Measurements from ENCODE around the gene OGFR.
A peak's percentile ranks its signal among the peaks of the same experiment; 100 is the strongest.

The OGFR gene

DNA sequence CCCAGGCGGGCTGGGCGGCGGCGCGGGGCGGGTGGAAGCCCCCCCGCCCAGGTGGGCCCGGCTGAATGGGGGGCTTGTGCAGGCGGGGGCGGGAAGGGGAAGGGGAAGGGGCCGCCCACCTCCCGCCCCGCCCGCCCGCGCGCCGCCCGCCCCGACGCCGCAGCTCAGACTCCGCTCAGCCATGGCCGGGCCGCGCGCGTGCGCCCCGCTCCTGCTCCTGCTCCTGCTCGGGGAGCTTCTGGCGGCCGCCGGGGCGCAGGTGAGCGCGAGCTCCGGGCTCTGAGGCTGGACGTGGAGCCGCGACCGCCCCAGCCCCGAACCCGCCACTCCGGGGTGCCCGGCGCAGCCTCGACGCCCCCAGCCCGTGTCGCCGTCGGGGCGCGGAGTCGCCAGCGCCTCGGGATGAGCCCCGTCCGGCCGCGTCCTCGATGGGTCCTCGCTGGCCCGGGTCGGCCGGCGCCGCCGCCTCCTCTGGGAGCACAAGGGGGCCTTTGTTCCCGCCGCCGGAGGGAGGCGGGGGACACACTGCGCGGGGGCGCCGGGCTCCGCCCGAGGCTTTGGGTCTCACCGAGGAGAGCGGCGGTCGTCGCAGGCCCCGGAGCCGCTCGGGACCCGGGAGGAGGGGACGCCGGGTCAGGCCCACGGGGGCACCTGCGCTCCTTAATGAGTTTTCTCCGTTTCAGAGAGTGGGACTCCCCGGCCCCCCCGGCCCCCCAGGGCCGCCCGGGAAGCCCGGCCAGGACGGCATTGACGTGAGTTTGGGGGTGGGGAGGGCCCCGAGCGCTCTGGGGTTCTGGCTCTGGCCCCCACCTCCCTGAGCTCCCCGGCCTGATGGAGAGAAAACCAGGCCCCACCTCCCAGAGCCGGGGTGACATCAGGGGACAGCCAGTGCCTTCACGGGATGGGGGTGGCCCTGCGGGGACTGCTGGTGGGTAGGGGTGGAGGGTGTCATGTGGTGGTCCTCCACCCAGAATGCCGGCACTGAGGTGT is 12.5 kb downstream of the OGFR start, which contains the start of gene COL9A3:
Gene COL9A3 (plus strand): TSS at position 167 of the 990 bp plus-strand sequence. CDS start 15 bp downstream, at position 182.
- no peak for DNase-seq

DNA sequence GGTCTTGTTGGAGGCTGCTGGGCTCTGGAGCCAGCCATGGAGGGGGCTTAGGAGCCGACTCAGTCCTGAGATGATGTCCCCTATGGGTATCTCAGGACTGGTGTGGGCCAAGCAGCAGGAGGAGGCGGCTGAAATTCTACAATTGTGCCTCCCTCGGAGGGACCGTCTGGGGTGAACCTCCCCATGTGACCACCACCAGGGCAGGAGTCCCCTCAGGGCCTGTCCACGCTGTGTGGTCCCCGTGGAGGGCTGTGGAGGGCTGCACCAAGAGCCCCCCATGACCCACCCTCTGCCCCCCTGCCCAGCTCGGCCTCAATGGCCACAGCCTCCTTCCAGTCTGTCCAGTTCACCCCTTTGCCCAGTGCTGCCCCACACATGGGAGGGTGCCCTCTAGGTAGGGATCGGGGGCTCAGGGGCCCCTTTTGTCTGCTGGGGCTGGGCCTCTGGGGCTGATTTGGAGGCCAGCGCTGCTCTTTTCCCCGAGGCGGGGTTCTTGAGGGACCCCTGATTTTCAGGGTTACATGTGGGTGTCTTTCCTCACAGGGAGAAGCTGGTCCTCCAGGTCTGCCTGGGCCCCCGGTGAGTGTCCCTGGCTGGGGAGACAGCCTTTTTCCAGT is 13.4 kb downstream of the OGFR start:
- DNase-seq: no peak

DNA sequence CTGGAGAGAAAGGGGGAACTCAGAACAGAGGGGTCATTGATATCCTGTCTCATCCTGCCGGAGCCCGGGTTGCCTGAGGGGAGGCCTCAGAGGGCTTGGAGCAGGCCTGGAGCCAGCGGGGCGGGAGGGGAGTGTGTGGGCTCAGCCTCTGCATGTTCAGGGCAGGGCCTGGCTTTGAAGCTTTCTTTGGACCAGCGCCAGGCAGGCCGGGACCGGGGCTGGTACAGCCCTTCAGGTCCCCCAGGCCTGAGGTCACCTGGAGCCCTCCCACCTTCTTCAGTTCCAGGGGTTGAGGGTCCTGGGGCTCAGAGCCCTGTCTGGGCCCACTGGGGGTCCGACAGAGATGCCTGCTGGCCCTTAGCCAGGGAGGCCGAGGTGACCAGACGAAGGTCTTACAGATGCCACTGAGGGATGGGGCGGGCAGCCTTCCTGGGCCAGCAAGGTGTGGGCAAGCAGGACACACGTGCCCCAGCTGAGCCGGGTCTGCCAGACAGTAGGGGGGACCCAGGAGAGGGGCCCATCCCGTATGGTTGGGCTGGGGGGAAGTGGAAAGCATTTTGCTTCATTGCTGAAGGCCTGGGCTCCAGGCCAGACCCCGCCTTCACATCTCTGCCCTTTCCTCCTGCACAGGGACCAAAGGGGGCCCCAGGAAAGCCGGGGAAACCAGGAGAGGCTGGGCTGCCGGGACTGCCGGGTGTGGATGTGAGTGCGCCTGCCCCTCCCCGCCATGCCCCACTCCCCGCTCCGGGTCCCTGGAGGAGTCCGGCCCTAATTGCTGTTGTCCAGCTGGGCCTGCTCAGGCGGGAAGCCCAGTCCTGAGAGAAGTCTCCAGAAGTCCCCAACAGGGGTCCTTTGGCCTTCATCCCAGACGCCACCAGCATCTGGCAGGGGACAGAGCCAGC is 14.2 kb downstream of the OGFR start:
- DNase-seq: peak; percentile 37

DNA sequence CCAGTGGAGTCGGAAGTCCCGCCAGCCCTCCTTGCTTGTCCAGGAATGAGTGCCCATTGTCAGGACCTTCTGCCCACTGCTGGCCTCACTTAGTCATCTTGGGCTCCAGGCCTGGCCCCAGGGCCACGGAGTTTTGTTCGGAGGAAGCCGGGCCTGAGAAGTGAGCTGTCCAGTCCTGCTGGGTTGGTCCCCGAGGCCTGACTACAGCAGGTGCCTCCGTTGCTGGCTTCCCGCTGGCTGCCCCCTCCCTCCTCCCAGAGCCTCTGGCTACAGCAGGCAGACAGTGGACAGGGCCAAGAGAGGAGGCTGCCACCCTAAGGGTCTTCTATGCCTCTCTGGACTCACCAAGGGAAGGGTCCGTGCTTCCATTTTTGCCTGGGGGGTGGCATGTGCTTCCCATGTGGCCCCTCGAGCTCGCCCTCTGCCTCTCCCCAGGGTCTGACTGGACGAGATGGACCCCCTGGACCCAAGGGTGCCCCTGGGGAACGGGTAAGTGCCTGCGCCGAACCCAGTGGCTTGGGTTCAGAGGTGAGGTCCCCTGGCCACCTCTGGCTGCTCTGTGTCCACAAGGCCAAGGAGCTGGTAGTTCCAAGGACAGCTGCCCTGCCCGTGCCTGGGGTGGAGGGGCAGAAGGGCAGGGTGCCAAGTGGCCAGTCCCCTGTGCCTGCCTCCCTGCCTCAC is 15.0 kb downstream of the OGFR start:
- DNase-seq: no peak

DNA sequence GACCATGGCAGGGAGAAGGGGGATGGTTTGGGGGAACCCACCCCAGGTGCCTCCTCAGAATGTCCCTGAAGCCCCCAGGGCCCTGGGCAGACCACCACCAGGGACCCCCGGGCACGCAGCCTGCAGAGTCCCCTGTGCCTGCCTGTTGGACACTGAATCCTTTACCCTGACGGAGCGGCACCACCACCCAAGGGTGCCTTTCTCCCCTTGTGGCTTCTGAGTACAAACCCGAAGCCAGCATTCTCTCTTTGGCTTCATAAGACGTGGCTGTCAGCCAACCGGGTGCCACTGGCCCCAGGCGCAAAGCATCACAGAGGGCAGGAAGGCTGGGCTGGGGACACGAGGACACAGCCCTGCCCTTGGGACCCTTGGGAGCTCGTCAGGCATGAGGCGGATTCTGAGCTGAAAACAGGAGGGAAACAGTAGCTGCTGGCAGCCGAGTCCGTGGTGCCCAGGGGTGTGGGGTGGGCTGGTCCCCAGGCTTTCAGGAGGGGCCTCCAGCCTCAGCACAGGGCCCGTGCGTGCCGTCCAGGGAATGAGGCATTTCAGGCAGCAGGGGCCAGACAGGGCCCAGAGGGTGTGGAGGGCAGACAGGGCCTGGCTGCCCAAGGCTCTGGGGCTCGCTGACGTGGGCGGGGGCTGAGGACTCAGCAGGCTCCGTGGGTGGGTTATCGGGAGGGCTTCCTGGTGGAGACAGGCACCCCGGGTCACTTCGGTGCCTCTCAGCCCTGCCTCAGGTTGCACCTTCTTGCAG is 15.8 kb downstream of the OGFR start:
- peak; percentile 55 for DNase-seq

DNA sequence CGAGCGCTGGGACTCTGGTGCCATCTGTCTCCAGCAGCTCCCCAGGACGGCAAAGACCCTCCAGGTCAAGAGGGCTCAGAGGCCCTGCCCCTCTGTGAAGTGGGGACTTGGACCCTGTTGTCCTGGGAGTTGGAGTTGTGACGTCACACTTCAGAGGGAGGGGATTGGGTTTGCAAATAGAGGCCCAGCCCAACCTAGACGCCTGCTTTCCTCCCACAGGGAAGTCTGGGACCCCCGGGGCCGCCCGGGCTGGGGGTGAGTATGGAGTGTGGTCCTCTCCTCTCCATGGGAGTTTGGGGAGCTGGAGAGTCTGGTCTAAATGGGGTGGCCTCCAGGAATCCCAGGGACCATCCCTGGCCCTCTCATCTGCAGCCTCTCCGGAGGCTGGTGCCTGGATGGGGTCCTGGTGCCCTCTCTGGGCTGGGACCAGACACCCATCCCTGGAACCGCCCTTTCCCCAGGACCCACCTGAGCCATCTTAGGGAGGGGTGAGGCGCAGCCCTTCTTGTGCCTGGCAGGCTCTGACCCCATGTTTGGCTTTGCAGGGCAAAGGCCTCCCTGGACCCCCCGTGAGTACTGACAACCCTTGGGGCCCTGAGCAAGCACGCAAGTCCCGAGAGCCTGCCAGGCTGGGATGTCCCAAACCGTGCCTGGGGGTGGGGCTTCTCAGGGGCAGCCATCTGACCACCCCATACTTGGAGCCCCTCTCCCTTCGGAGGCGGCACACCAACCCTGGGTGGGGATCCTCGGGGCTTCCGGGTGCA is 16.5 kb downstream of the OGFR start:
- DNase-seq: no peak

DNA sequence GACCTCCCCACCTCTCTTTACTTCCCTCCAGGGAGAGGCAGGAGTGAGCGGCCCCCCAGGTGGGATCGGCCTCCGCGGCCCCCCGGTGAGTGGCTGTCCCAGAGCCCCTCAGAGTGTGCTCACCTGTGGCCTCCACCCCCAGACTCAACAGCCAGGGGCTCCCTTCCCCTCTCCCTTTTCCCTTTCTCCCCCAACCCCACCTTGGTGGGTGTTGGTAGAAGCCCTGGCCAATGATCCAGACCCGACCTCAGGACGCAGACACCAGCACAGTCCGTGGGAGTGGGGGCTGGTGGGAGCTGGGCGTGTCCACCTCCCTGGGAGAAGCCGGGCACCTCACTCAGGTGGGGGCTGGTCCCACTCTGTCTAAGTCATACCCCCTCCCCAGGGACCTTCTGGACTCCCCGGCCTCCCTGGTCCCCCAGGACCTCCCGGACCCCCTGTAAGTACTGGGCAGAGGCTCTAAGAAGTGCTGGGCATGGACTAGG is 17.1 kb downstream of the OGFR start:
- no peak for DNase-seq

DNA sequence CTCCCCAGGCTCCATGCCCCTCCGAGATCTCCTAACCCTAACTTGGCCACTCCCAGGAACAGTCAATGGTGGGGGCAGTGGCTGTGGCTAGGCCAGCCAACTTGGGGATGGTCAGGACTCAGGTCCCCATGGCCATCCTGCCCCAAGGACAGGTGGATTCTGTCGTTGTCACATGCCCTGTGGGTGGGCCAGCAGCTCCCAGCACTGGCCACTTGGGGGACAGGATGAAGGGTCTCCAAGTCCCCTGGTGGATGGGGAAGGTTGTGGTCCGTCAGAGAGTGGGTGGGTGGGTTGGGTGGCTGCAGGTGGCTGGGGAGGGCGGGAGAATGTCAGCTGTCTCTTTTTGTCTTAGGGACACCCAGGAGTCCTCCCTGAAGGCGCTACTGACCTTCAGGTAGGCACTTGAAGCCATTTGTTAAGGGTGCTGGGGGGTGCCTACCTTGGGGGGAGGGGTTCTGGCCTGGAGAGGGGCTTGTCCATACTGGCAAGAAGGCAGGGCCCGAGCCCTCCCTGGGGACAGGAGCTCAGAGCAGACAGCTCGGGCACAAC is 17.7 kb downstream of the OGFR start:
- DNase-seq: no peak

DNA sequence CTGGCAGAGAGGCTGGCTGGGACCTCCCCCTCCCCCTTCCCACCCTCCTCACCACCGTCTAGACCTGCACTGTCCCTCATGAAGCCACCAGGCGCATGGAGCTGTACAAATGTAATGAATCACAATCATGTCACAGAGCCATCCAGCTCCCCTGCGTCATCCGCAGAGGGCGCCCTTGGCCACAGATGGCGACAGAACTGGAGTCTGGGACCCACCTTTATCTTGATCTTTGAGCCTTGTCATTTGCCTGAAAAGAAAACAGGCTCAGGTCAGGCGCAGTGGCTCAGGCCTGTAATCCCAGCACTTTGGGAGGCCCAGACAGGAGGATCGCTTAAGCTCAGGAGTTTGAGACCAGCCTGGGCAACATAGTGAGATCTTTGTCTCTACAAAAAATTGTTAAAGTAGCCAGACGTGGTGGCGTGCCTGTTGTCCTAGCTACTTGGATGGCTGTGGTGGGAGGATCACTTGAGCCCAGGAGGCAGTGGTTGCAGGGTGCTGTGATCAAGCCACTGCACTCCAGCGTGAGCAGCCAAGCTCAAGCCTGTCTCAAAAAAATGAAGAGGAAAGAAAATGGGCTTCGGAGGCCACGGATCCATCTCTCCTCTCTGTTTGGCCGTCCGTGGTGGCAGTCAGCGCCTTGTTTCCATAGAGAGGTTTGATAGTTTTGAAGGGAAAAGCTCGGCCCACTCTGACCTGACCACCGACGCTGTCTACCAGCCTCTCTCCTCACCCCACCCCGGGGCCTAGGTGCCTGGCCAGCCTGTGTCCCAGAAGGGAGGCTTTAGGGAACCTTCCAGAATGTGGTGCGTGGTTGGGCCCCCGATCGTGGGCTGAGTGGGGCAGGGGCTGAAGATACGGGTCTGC is 18.4 kb downstream of the OGFR start:
- DNase-seq: peak; percentile 91

DNA sequence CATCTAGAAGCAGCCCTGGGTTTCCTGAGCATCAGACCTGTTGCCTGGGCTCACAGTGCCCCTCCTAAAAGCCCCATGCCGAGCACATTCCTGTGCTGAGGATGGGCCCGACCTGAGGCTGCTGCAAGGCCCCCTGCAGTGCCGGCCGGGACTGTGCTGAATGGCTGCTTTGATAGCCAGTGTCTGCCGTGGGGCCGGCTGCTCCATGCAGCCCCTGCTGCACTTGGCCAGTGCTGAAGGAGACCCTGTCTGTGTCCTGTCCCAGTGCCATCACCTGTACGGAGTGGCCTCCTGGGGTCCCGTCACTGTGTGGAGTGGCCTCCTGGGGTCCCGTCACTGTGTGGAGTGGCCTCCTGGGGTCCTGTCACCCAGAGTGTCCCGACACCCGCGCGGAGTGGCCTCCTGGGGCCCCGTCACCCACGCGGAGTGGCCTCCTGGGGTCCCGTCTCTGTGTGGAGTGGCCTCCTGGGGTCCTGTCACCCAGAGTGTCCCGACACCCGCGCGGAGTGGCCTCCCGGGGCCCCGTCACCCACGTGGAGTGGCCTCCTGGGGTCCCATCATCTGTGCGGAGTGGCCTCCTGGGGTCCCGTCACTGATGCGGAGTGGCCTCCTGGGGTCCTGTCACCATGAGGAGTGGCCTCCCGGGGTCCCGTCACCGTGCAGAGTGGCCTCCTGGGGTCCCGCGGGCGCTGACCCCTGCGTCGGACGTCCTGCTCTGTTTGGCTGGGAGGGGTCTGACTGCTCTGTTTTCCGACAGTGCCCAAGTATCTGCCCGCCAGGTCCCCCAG is 19.2 kb downstream of the OGFR start:
- DNase-seq: no peak

DNA sequence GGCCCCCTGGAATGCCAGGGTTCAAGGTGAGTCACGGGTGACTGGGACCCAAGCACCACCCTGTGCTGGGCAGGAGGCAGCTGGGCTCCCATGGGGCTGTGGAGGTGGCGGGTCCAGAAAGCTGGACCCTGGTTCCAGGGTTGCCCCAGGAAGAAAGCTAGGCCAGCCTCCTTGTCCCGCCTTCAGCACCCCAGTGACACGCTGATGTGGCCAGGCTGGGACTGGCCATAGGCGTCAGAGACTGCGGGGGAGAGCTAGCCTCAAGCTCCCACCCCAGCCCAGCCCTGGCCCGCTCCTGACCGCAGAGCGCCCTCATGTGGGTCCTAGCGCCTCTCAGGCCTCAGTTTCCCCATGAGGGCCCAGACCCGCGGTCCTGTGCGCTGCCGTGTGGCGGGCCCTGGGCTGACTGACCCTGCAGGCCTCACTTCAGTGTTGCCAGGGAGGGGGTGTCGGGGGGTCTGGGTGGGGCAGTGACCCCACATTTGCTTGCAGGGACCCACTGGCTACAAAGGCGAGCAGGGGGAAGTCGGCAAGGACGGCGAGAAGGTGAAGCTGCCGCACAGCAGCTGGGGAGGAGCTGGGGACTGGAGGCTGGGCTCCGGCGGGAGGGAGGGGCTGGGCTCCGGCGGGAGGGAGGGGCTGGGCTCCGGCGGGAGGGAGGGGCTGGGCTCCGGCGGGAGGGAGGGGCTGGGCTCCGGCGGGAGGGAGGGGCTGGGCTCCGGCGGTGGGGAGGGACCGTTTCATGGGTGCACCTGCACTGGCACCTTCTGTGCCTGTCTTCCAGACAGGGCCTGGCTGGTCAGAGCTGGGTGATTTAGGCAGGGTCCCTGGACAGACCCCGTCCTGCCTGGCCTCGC is 20.1 kb downstream of the OGFR start:
- peak; percentile 81 for DNase-seq

DNA sequence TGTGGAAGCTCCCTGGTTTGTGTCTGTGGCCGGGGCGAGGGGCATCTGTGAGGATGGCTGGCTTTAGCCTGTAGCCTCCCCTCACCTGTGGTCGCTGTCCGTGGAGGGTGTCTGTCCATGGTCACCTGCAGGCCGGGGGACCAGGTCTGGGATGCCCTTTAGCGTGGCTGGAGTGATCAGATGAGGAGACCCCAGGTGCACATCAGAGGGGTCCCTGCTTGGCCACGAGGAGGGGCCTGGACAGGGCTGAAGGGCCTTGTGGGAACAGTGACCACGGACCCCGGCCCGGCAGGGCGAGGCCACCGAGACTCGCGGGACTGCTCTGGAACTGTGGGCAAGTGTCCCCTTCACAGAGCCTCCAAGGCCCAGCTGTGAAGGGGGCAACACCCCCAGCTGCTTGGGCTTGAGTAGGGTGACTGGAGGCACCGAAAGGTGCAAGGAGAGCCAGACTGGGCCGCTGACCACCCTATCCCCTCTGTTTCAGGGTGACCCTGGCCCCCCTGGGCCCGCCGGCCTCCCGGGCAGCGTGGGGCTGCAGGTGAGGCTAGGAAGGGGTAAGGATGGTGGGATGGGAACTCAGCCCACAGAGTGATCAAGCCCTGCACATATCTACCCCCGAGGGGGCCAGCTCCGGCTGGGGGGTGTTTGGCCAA is 20.8 kb downstream of the OGFR start:
- no peak for DNase-seq

DNA sequence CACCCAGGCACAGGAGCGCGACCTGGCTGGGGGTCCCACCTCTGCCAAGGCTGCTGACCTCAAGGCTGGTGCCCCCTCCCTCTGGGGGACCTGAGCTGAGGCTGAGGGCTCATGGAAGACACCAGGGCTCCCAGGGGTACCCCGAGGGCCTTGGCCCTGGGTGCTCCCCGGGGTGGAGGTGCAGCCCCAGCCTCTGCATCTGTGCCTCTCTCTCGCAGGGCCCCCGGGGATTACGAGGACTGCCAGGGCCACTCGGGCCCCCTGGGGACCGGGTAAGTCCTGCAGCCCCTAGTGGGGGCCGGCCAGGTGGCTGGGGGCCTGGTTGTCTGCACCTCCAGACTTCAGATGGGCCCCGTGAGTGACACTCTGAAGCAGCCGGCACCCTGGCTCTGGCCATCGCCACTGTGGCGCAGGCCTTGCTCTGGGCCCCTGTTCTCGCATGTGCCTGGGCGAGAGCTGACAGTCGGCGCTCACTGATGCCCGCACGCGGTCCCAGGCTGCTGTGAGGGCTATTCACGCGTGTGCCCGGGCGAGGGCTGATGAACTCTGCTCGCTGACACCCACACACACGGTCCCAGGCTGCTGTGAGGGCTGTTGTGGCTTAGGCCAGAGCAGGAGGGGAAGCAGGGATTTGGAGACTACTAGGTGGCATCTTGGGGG is 21.5 kb downstream of the OGFR start:
- DNase-seq: no peak

DNA sequence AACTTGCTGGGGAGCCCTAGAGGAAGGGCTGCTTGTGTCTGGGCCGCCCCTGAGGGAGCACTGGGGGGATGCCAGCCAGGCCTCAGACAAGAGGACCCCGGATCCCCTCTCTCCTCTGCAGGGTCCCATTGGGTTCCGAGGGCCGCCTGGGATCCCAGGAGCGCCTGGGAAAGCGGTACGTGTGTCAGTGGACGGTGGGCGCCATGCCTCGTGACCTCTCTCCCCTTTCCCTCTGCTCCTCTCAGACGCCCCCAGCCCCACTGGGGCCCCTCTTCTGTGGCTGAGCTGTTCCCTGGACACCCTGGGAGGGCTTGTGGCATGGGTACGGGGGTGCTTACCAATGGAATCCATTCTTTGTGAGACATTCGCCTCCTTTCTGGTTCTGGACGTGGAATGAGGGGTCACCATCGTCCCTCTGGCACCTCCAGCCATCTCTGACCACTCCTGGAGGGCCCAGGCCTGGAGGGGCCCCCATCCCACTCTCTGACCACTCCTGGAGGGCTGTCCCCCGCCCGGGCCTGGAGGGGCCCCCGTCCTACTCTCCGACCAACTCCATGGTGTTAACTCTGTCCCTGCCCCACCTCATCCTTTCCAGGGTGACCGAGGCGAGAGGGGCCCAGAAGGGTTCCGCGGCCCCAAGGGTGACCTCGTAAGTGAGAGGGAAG is 22.1 kb downstream of the OGFR start:
- no peak for DNase-seq

DNA sequence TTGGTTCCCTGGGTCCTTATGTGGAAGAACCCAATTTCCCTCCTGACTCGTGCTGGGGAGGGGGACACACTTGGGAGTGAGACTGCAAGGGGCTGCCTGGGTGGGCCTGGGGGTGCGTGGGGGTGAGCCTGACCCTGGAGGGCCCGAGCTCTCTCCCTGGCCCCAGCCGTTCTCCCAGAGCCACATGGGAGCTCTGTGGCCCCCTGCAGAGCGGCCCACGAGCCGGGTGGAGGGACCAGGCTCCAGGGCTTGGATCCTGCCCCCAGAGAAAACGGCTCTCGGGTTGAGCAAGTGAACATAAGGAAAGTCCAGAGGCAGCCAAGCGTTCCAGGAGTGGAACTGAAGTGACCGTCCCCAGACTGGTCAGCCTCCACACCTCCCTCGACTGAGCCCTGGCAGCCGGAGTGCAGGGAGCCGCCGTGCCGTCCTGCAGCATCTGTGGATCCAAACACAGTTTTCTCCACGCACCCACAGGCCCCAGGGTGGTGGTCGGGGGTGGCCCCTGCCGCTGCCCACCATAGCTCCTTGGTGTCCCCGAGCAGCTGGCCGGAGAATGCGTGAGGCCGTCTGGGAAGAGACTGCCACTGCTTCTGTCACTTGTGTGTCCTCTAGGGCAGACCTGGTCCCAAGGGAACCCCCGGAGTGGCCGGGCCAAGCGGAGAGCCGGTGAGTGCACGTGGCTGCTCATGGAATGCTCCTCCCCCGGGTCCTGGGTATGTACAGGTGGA is 22.8 kb downstream of the OGFR start:
- no peak for DNase-seq
